B cell (primary cell): ENCODE measurements around the gene CNOT6. TPM values are rescaled to one million over a fixed set of nuclear protein-coding genes. Genes with fewer than 3 reads are reported as not detected.

Source experiments
- ATAC-seq: fragments of 200-7000 bp; cut with Tn5 transposase; one replicate; pipeline ENCODE4 v1.10.0; 2021; ENCODE audit warnings: low read depth, mild to moderate bottlenecking, moderate number of reproducible peaks, moderate library complexity
- CTCF ChIA-PET: fragments of 350-600 bp; sonication (Branson Sonifier 250); formaldehyde crosslinking; loops from one replicate; lab custom pipeline; 2021; ENCODE audit warnings: antibody characterized with exemption, inconsistent platforms; lab: Charles Lee
- POLR2A ChIA-PET: fragments of 350-600 bp; sonication (Branson Sonifier 250); formaldehyde crosslinking; loops from one replicate; lab custom pipeline; 2021; ENCODE audit warnings: antibody characterized with exemption; lab: Charles Lee
- DNase-seq: peaks from one replicate; pipeline ENCODE4 v3.0.0; 2013
- H2AFZ ChIP-seq: 2 replicates; pipeline ENCODE4 v1.6.1; 2012; ENCODE audit warnings: mild to moderate bottlenecking, low read depth, low read length; ENCODE audit not compliant: insufficient read depth, poor library complexity, severe bottlenecking
- H3K27ac ChIP-seq, 2 donors: 1 replicate in 1 of 2; 2 replicates in 1 of 2; pipeline ENCODE4 v1.5.1; 2012 to 2013; ENCODE audit warnings: low read length in 2 of 2, mild to moderate bottlenecking in 2 of 2, moderate library complexity in 1 of 2
- H3K27me3 ChIP-seq, 4 experiments: fragments of 200-600 bp in 1 of 4; sonication (generic) in 1 of 4; replicated peaks in 1 of 4; 1 replicate in 2 of 4; 2 replicates in 2 of 4; pipeline versions ENCODE4 v1.6.1 to v1.7.0; 2013 to 2016; ENCODE audit warnings: low read length in 3 of 4, mild to moderate bottlenecking in 2 of 4, mixed read lengths in 1 of 4, moderate library complexity in 1 of 4; ENCODE audit not compliant: insufficient read depth in 4 of 4, control insufficient read depth in 3 of 4; ENCODE audit errors: control extremely low read depth in 1 of 4
- H3K36me3 ChIP-seq, 2 experiments: replicated peaks in 1 of 2; 1 replicate in 1 of 2; 2 replicates in 1 of 2; pipeline versions ENCODE4 v1.6.1 to v1.7.1; 2013; ENCODE audit warnings: low read length in 1 of 2; ENCODE audit not compliant: insufficient read depth in 2 of 2, control insufficient read depth in 1 of 2; ENCODE audit errors: control extremely low read depth in 1 of 2, extremely low read depth in 1 of 2
- H3K4me1 ChIP-seq, 2 donors: fragments of 200-600 bp in 1 of 2; sonication (generic) in 1 of 2; 1 replicate in 1 of 2; 2 replicates in 1 of 2; pipeline versions ENCODE4 v1.5.1 to v1.6.1; 2013 to 2017; ENCODE audit warnings: low read length in 2 of 2; ENCODE audit not compliant: control insufficient read depth in 2 of 2, insufficient read depth in 2 of 2
- H3K4me2 ChIP-seq: replicated peaks from 2 replicates; pipeline ENCODE3; 2012; ENCODE audit warnings: mild to moderate bottlenecking, low read depth, low read length; ENCODE audit not compliant: poor library complexity, severe bottlenecking
- H3K4me3 ChIP-seq, 5 experiments: fragments of 200-600 bp in 1 of 5; sonication (generic) in 1 of 5; 1 replicate in 3 of 5; 2 replicates in 2 of 5; pipeline versions ENCODE4 v1.5.1 to v1.7.0; 2011 to 2016; ENCODE audit warnings: low read length in 4 of 5, mild to moderate bottlenecking in 4 of 5, low read depth in 2 of 5, control low read depth in 1 of 5, moderate library complexity in 1 of 5; ENCODE audit not compliant: insufficient read depth in 1 of 5; ENCODE audit errors: control extremely low read depth in 1 of 5, extremely low read depth in 1 of 5
- H3K79me2 ChIP-seq: fragments of 200-600 bp; sonication (generic); one replicate; pipeline ENCODE4 v1.6.0; 2016; ENCODE audit warnings: low read length; ENCODE audit not compliant: control insufficient read depth, insufficient read depth
- H3K9ac ChIP-seq: fragments of 200-600 bp; sonication (generic); 2 replicates; pipeline ENCODE4 v1.6.1; 2017; ENCODE audit warnings: mild to moderate bottlenecking, low read length, moderate library complexity
- H3K9me3 ChIP-seq, 3 donors: one replicate each; pipeline versions ENCODE4 v1.6.1 to v1.7.1; 2013; ENCODE audit warnings: low read length in 2 of 3; ENCODE audit not compliant: control insufficient read depth in 2 of 3, insufficient read depth in 1 of 3; ENCODE audit errors: control extremely low read depth in 1 of 3
- H4K20me1 ChIP-seq: 2 replicates; pipeline ENCODE4 v1.6.0; 2012; ENCODE audit warnings: mild to moderate bottlenecking, low read length; ENCODE audit not compliant: insufficient read depth, control insufficient read depth, poor library complexity, severe bottlenecking
- H3K27ac Mint-ChIP-seq: one replicate; pipeline ENCODE4 v1.8.0; 2021; ENCODE audit warnings: mixed read lengths
- H3K27me3 Mint-ChIP-seq: one replicate; pipeline ENCODE4 v1.8.0; 2021; ENCODE audit warnings: mixed read lengths
- H3K4me1 Mint-ChIP-seq: one replicate; pipeline ENCODE4 v1.8.0; 2021; ENCODE audit warnings: mixed read lengths
- H3K4me3 Mint-ChIP-seq: one replicate; pipeline ENCODE4 v1.8.0; 2021; ENCODE audit warnings: mixed read lengths
- H3K9me3 Mint-ChIP-seq: one replicate; pipeline ENCODE4 v1.8.0; 2022; ENCODE audit warnings: mixed read lengths; ENCODE audit not compliant: insufficient read depth
- CTCF ChIP-seq: fragments of 200-600 bp; IDR thresholded peaks from one replicate; pipeline ENCODE4 v1.8.0; 2022; ENCODE audit warnings: antibody characterized with exemption, mild to moderate bottlenecking
- EZH2 ChIP-seq: IDR thresholded peaks from 2 replicates; pipeline ENCODE4 v1.6.1; 2012; ENCODE audit warnings: borderline replicate concordance, low read depth, mild to moderate bottlenecking, moderate library complexity, low read length; ENCODE audit not compliant: insufficient read depth, poor library complexity, severe bottlenecking
- WGBS: methylation state at CpG from one replicate; pipeline ENCODE4 v1.1.5; 2013; ENCODE audit warnings: missing lambda C conversion rate; ENCODE audit not compliant: insufficient coverage; 5-methylcytosine and 5-hydroxymethylcytosine counted together
- intact Hi-C: fragments of 100-400 bp; cut with micrococcal nuclease; formaldehyde crosslinking; loops from one replicate; pipeline ENCODE4 v1.10.0; 2022
- polyA plus RNA-seq: library from polyadenylated mRNA; depleted of rRNA; stranded (reverse); fragments of >200 nt; gene quantifications from 2 replicates; pipeline ENCODE4 v1.2.3, GENCODE V29; 2012
- total RNA-seq, 2 donors: library from RNA; stranded (reverse); fragments of 120-200 nt in 1 of 2; gene quantifications; 1 replicate in 1 of 2; 2 replicates in 1 of 2; pipeline versions ENCODE4 v1.2.3 to v1.2.4, GENCODE V29; 2013 to 2022

The CNOT6 gene
- total and polyA plus RNA-seq, 2 donors (not counting 1 experiment from before 2014, with no cell fraction given): 4.3 to 31.1 TPM

DNA sequence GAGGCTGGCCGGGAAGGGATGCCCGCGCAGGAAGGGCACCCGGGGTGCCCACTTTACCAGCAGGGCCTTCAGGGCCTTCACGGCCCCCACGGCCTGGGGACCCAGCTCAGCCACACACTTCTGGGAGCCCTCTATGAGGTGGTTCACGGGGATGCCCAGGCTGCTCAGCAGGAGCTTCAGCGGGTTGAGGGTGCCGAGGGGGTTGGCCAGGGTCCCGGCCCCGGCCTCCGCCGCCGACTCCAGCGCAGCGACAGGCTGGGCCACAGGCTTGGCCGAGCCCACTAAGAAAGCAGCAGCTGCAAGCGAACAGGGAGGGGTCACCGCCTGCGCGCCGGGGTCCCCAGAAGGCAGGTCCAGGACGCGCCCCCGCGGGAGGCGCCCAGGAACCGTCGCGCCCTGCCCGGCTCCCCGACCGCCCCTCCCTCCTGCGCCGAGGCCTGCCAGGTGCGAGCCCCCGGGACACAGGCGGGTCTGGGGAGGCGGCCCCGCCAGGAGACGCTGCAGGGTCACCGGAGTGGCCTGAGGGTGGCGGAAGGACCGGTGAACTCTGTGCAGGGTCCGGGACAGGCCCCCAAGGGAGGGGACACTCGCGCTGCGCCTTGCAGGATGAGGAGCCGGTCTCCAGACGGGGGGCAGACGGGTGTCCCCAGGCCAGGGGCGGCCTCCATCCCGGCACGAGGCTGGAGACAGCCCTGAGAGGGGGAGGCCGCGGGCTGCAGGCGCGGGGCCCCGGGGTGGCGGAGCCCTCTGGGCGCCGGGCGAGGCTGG lies 96.5 kb downstream of the CNOT6 start:
- Histone ChIP-seq H3K4me3 (no peak overlapping the region), H3K27me3 (peaks cover 0 to 17% (median 2%) of the 10 kb centered on the region in 4 experiments), H3K79me2 (no peaks in the 10 kb centered on the region), H3K36me3 (no peaks in the 10 kb centered on the region), H3K4me2 (no peak overlapping the region), H3K4me1 (no peaks in the 10 kb centered on the region), H3K27ac (no peak overlapping the region), H3K9me3 (peaks cover 0 to 5% (median 0%) of the 10 kb centered on the region in 3 donors), H3K9ac (no peak overlapping the region), H2AFZ (no peak overlapping the region), H4K20me1 (no peaks in the 10 kb centered on the region)
- Mint-ChIP-seq H3K27ac (no peak overlapping the region), H3K9me3 (no peaks in the 10 kb centered on the region), H3K4me3 (no peak overlapping the region), H3K4me1 (peaks cover 3% of the 10 kb centered on the region), H3K27me3 (peaks cover 28% of the 10 kb centered on the region)
- TF ChIP-seq EZH2 (no peak), CTCF (no peak)
- CTCF ChIA-PET: no interaction called here
- 7% methylated on average over 63 of the region's 63 CpGs for WGBS
- ATAC-seq (no peak), DNase-seq (no peak)
- POLR2A ChIA-PET: no interaction called here
- intact Hi-C loops: no loop called here

GRCh38 chr5:180591311-180591887 lies 97.2 kb downstream of the CNOT6 start, which contains the start of gene SCGB3A1:
SCGB3A1 (minus strand) TSS chr5:180591499; CDS start chr5:180591462, 37 bp downstream.
- peaks cover 0 to 5% (median 0%) of the 10 kb centered on the region in 3 donors for H3K9me3 ChIP-seq
- Mint-ChIP-seq H3K27ac (no peak within 1 kb of the TSS), H3K27me3 (peaks cover 28% of the 10 kb centered on the region), H3K4me3 (no peak within 1 kb of the TSS), H3K4me1 (peaks cover 3% of the 10 kb centered on the region), H3K9me3 (no peaks in the 10 kb centered on the region)
- ChIA-PET POLR2A (no interaction called here), CTCF (no interaction called here)
- no peak within 1 kb of the TSS for H3K9ac ChIP-seq
- TF ChIP-seq EZH2: no peak
- no peak for TF ChIP-seq CTCF
- H3K4me1 ChIP-seq: no peaks in the 10 kb centered on the region
- no peaks in the 10 kb centered on the region for H4K20me1 ChIP-seq
- no peak within 1 kb of the TSS for H3K4me2 ChIP-seq
- no peak within 1 kb of the TSS for H3K27ac ChIP-seq
- H3K4me3 ChIP-seq: no peak within 1 kb of the TSS
- DNase-seq (no peak), ATAC-seq (no peak)
- peaks cover 0 to 17% (median 2%) of the 10 kb centered on the region in 4 experiments for H3K27me3 ChIP-seq
- intact Hi-C loops: no loop called here
- no peaks in the 10 kb centered on the region for H3K79me2 ChIP-seq
- 8% methylated on average over 60 of the region's 60 CpGs for WGBS
- no peak within 1 kb of the TSS for H2AFZ ChIP-seq
- no peaks in the 10 kb centered on the region for H3K36me3 ChIP-seq
